ENCODE data around the gene TBL1X.
A peak's percentile ranks its signal among the peaks of the same experiment; 100 is the strongest.
"Not testable (repeated sequence)": the region's sequence is repeated elsewhere in the genome, so short reads cannot be mapped to it uniquely, and the experiment has no call there.

The TBL1X gene

DNA sequence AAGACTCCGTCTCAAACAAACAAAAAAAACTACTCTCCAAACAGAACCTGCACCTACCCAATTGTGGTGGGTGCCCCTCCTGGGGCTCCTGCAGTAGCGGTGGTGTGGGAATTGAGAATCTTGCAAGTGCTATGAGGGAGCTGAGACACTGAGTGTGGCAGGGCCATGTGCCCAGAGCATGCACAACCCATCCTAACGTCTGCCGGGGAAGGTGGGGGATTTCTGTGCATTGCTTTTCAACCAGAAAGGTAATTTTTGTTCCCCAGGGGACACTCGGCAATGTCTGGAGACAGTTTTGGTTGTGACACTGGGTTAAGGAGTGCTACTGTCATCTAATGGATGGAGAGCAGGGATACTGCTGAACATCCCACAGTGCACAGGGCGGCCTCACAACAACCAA is 35.7 kb downstream of the TBL1X start:
- no peak for DNase-seq

DNA sequence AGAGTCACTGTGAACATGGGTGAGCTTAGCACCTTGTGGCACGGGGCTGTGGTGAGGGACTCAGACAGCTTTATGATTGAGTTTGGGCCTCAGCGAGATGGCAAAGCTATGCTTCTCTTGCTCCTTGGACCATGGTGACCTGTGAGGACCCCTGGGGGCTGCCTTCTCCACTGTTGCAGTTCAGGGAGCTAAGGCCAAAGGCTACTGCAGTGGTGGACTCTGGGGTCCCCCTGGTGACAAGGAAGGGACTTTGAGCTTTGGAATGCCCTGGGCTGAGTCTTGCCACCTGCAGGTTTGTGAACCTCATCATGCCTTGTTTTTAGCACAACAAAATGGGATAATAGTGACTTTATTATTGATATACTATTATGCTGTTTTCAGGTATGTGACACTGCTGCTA is 36.5 kb downstream of the TBL1X start:
- DNase-seq, result no peak

DNA sequence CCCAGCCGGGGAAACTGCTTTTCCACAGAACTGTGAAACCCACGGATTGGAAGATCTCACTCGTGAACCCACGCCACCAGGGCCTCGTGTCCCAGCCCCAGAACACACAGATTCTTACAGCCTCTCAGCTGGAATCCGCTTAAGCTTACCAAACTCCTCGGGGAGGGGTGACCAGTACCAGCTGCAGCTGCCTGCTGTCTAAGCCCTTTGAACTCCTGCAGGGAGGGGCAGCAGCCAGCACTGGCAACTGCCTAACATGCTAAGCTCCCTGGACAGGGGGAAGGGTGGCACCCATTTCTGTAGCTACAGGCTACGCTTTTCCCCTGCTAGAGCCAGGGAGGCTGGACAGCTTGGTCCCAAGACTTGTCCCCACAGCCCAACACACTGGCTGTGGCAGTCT is 38.4 kb downstream of the TBL1X start:
- no peak for DNase-seq

DNA sequence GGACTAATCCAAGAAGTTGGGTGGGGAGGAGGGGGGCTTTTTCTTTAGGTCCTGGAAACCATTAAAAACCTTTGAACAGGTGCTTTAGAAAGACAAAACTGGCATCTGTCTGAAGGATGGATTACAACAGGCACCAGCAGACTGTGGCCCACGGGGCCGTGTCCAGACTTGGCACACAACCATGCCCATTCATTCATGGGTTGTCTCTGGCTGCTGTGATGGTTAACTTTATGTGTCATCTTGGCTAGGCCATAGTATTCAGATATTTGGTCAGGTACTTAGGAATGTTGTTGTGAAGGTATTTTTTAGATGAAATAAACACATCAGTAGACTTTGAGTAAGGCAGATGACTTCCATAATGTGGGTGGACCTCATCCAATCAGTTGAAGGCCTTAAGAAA is 45.5 kb downstream of the TBL1X start:
- no peak for DNase-seq

DNA sequence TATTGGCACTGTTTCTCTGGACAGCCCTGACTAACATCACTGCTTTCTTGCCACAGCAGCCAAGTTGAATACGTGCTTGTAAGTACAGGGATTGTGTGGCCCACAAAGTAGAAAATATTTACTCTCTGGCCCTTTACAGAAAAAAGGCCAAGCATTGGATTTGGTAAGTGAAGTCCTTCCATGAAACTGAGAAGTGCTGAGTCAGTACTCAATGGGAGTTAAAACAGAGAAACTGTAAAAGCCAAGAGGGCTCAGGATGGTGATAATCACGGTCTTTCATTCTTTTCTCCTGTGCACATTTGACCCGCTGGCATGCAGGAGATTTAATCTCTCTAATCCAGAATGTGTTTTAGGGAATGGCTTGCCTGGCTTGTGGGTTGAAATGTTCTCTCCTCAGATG is 46.1 kb downstream of the TBL1X start:
- DNase-seq, result no peak

DNA sequence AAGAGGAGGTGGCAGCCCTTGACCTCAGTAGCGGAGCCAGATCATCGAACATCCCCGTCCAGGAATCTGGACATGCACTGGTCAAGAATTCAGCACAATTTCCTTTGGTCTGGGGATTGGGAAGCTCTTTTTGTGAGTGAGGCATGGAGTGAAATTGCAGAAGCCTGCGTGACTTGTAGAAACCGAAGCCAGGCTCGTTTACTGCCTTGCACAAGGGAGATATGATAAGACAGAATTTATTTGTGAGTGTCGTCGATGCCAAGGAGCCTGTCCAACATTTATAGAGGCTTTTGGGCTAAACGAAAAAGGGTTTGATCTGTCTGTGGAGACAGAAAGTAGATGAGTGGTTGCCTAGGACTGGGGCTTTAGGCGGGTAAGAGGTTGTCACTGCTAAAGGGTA is 50.6 kb downstream of the TBL1X start:
- DNase-seq, result no peak

DNA sequence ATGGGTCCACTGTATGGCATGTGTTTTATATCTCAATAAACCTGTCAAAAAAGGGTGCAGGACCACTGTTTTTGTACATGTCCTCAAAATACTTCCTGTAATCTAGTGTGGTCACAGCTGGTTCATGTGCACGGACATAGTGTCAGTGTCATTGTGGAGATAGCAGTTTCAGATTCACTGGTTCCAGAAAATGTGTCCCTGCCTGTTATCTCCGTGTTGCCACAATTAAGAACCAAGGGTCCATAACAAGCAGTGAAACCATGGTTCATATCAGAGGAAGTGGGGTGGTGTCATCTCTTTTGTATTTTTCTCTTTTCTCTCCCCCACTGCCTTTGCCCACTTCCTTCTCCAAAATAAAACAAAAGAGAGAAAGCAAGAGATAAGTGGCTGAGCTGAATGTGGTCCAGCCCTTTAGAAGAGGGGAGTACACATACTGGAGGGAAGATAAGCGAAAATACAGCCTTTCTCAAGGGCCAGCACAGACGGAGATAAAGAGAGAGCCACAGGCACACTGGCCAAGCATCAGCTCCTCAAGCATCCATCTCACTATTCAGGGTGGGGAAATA is 51.2 kb downstream of the TBL1X start:
- no peak for DNase-seq

DNA sequence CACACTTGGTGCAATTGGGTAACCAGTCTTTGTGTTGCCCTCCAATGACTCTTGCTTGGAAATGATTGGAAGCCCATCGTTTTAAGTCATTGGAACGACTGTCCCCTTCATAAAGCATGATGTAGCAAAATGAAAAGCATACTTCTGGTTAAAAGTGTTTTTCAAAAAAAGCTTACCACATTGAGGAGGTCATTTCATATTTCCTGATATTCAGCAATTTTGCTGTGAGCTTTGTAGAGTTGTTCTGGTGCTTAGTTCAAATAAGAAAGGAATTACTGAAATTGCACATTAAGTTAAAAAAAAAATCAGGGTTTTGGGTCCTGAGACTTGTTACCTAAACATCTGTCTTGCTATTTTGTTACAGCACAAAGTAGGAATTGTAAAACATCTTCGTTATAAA is 51.8 kb downstream of the TBL1X start:
- DNase-seq, result no peak

DNA sequence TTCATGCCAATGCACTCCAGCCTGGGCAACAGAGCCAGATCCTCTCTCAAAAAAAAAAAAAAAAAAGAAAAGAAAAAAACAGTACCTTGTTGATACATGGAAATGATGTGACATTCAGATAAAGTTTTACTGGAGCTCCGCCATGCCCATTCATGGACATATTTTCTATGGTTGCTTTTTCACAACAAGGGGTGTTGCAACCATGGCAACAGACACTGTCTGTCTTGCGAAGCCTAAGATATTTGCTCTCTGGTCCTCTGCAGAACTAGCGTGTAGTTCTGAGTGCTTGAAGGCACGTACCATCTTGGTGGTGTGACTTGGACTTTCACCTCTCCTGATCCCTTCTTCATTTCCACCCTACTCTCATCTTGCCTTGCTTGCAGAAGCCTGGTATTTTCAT is 53.2 kb downstream of the TBL1X start:
- no peak for DNase-seq

DNA sequence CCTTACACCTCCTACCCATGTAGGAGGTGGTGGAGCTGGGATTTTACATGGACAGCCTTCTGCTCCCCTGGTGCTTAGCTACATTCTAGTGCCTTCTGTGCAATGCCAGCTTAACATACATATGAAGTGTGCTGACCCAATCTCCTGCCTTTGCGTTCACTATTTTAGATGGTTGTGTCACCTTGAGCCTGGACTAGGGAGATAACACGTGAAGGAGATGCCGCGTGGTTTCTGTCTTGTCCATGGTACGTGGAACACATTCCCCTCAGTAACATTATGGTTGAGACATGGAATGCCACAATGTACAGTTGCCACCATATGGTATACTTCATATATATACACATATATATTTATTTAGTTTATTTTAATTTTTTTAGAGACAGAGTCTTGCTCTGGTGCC is 54.0 kb downstream of the TBL1X start:
- DNase-seq, result no peak

DNA sequence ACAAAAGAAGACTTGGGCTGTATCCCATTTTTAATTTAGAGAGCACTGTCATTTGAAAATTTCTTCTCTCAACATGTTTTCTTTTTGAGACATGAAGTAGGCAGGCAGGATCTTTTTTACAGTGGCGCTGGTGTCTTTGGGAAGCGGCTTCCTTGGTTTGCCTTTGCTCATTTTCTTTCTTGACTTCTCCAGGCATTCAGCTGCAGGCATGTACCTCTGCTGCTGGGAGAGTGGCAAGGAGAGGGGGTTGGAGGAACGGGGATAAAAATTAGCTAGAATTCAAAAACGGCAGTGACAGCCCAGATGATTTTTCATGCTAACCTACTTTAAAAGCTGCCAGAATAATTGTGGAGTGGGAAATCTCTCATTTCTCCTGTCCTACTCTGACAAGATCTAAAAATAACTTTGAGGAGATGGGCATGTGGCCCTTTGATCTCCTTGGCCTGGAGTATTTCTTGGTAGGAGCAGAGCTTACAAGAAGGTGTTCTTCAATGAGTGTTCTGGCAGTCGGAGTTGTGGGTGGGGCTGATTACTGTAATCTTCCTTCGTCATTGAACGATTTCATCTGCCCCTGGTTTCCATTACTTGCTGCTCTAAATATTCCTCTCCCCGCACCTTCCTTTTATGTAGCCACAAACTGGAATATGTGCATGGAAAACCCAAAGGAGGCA is 54.8 kb downstream of the TBL1X start:
- DNase-seq, result no peak

DNA sequence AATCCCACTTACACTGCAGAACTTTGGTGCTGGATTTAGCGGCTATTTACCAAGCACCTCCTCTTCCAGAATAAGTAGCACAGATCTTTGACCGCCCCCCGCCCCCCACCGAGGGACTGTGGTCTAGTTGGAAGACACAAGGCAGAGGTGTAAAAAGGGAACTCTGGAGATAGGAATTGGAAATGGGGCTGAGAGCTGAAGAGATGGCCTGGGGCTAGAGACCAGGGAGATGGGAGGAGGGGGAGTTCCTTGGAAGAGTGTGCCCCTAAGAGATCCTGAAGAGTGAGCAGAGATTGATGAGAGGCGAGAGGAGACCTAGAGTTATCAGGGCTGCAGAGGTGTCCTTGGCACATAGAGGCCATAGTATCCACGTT is 55.3 kb downstream of the TBL1X start:
- DNase-seq, result no peak

DNA sequence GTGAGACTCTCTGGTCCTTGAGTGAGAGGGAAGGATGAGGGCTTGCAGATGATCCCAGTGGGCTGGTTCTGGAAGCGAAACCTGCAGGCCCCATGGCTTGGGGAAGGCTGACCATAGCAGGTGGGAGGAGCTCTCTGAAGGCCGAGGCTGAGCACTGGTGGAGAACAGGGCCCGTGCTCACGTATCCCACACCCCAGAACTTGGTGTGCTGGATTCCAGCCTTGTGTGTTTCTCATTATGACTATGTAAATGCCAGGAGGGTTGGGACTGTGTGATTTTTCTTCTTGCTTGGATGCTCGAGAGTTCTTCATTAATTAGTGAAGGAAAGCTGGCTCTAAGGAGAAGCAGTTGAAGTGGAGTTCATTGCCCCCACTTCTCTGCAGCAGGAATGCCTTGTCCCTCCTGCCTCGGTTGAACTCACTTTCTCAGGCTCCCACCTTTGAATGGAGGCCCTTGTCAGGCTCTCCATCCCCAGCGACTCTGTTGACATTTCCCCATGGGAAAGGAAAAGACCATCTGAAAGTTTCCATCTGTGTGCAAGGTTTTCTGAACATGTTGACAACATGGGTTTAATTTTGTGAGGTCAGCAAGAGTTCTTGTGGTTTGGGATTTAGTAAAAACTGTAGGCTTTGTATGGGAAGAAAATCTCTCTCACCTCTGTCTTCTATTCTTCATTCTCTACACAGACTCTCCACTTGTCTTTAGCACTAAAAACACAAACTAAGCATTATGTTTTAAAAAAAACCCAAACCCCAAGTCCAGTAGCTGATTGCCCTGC is 57.7 kb downstream of the TBL1X start:
- no peak for DNase-seq

DNA sequence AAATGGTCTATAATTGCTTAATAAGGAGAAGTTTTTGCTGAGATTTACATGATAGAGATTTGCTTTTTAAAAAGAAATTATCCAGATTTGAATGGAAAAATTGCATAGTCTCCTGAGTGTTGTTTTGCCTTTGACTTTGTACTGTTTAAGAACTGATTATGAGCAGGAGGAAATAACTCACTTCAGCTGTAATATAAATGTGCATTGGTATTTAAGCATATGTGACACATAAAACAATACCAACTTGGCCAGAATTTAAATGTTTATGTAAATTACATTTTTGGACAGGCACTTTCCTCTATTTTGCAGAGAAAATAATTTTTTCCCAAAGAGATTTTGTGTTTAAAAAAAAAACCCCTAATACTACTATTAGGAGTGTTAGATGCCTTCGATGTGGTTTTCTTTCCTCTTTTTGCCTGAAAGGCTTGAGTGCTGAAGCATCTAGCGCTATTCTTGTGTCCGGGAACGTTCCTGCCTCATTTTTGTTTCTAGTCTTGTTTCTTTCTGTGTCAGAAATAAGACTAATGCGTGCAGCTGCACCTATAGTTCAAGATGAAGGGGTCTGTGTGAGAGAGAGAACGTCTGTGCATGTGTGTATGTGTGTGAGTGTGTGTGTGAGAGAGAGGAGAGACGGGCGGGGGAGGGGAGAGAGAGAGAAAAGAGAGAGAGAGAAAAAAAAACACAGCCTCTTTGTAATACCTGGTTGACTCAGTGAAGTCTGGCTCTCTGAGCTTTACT is 60.8 kb downstream of the TBL1X start:
- peak in 1 of 2 experiments; percentile 18 for DNase-seq

DNA sequence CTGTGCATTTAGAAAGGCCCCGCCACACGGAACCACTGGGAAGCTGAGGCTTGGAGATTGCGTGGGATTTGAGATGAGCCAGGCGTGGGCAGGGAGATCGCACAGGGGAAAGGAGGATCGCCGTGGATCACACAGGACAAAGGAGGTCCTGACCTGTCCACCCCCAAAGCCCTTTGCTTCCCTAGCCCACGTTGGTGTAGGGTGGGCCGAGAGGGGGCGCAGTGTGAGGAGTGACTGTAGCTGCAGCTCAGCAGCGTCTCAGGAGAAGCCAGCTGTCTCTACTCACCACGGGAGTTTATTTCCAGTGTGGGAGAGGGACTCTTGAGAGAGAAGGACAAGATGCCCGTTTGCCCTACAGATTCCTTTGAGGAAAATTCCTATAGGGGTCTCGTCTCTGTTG is 62.1 kb downstream of the TBL1X start:
- DNase-seq, result no peak

DNA sequence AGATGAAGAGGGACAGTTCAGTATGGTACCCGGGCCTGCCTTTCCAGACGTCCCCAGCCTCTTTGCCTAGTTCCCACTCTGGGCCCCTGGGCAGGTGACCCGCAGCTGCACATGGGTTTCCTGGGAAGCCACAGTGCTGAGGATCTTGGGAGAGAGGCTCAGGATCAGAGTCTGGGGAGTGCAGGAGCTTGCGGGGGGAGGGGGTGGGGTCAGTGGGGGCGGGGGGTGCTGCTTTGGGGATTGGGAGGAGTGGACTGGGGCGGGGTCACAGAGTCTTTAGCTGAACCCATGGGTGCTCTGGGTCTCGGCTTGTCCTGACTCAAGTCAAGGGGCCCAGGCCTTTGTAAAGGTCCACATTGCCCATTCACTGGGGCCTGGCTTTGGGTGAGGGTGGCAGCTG is 63.6 kb downstream of the TBL1X start:
- no peak for DNase-seq

DNA sequence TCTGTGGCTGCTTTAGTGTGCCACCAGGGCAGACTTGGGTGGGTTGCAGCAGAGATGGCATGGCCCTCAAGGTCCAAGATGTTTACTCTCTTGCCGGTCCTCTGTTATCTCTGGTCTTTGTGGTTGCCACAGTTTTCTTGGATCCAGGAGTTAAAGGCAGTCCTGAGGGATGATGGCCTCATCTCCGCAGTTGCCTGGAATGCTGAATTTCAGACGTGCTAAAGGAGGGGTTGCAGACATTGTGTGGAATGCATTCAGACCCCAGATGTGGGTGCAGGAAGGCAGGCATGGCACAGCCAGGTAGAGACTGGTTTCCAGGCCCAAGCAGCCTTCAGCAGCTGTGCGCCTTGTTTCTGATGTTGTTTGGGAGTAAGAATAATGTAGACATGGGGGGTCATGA is 64.4 kb downstream of the TBL1X start:
- DNase-seq, result no peak

DNA sequence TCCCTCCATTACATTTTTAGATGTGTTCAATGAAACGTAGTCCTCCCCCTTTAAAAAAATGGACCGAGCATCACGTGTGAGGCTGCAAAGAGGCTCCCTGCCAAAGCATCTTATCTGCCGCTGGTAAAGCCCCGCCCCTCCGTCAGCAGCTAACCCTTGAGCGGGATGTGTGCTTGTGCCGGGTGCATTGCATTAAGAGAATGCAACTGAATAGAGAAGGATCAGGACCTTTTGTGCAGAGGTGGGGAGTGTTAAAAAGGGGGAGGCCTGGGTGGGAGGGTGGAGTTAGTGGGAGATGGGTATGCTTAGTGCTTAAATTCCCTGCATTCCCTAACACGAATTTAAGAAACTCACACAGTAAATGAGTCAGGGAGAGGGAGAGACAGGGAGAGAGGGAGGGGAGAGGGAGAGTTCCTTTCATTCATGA is 66.0 kb downstream of the TBL1X start:
- peak; percentile 66 to 81 for DNase-seq

DNA sequence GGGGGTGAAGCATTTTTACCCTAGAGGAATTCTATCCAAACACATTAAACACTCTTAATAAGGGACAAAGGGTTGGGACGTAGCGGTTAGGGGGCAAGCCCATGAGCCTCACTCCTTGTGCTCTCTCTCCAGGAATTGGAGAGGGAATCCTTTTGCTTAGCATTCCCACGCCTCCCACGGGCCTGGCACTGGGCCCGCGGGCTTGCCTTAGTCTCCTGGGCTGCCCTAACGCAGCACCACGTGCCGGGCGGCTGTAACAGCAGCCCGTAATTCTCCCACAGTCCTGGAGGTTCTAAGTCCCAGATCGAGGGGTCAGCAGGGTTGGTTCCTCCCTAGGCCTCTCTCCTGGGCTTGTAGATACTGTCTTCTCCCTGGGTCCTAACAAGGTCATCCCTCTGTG is 67.5 kb downstream of the TBL1X start:
- DNase-seq, result no peak

DNA sequence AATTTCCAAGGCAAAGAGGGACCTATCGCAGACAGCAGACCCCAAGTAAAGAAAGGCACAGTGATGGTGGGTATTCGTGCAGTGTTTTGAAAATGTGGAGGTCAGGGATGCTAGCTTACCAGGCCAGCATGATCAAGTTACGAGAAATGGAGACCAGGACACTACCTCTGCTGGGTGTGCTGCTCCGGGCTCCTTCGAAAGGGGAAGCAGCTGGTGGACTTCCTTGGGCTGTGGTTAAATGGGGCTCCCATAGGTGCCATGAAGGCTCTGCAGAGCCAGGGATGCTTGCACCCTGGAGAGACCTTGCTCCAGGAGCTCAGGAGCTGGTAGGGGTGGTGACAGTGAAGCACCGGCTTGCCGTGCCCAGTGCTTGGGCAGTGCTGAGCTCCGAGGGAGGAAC is 68.8 kb downstream of the TBL1X start:
- no peak for DNase-seq

DNA sequence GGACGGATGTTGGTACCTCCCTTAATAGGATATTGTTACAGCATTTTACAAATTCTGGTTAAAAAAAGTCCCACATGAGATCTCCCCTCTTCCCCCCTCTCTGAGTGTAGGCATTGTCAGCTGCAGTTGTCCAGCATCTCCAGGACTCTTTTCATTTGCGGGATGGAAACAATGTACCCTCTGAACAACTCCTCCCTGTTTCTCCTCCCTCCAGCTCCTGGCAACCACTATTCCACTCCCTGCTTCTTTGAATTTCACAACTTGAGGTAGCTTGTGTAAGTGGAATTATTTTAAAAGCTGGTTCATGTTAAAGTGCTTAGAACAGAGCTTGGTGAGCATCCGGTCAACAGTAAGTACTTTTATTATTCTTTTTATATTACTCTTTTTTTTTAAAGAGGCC is 69.8 kb downstream of the TBL1X start:
- DNase-seq, result no peak

DNA sequence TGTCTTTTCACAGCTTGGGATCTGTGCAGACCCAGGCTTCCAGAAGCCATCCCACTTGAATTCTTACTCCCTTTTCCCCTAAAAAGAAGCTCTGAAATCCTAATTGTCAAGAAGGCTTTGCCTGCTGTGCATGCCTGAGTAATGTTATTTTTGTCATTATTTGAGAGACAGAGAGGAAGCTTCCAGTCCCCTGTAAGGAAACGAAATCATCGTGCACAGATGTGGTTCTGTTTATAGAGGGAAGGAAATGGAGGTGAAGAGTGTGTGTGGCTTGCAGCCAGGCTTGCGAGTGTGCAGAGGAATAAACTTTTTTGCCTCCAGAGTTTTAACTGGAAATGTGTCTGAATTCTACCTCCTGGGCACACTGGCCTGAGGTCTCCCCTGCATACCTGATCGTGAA is 70.2 kb downstream of the TBL1X start:
- no peak for DNase-seq

DNA sequence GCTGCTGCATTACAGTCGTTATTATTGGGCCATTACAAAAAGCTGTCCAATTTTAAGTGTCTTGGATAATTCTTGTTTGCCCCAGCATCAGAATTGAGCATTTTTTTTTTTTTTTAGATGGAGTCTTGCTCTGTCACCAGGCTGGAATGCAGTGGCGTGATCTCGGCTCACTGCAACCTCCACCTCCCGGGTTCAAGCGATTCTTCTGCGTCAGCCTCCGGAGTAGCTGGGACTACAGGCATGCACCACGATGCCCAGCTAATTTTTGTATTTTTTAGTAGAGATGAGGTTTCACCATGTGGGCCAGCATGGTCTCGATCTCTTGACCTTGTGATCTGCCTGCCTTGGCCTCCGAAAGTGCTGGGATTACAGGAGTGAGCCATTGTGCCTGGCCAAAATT is 71.3 kb downstream of the TBL1X start:
- DNase-seq, result not testable (repeated sequence)

DNA sequence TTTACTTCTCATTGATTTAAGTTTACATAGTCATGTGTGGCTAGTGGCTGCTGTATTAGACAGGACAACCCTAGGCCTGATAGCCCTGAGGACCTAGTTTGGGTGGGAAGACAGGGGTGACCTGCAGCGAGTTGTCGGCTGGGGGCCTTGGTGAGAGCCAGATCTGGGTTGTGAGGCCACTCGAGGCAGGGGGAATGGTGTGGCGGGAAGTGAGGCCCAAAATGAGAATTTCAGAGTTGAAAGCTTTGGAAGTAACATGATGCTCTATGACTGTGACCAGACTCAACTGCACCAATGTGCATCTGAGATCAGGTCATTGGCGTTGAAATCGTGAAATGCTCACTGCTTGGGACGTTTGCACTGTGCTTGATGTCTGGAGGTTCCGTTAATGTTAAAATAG is 72.9 kb downstream of the TBL1X start:
- no peak for DNase-seq

Measured in NCI-H526 (cell line).